ENCODE data around the gene DDX41.
"Not testable (repeated sequence)": the region's sequence is repeated elsewhere in the genome, so short reads cannot be mapped to it uniquely, and the experiment has no call there.

DDX41 gene

DNA sequence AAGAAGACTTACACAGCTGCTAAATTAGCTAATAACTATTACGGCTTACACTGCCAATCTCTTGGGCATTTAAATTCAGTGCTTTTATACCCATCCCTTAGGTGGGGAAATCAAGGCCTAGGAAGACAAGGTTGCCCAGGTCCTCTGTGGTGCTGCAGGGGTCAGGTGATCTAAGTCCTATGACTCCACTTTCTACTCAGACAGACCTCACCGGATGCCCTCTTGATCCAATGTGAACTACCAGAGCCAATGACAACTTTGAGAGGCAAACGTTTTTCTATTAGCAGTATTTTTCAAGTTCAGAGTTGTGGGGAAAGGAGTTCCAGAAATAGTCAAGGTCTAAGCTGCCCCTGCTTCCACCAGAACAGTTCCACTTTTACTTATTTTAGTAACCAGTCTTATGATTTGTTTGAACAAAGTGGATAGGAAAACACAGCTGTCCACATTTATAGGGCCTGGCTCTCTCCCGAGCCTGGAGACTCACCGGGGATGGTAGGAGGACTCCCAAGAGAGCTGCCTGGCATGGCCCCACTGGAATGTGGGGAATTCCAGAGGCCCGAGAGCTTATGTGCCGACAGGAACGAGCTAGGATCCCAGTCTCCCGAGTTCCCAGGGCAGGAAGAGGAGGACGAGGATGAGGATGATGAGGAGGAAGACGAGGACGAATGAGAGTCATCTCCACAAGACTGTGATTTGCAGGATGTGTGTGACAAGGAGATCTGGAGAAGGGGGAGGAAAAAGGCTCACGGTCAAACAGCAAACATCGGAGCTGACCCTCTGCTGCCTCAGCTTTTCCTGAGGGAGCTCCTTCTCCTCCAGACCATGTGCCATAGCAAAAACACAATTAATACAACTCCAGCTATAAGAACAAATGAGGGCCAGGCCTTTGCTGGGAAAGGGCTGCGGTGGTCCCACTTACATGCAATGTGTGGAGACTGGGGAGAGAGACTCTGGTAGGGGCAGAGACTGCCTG, 20.9 kb upstream of the DDX41 start:
- no peak for DNase-seq

- DNase-seq, result no peak
These were observed 19.6 kb upstream of the DDX41 start for GRCh38 chr5:177536386-177536785.

DNA sequence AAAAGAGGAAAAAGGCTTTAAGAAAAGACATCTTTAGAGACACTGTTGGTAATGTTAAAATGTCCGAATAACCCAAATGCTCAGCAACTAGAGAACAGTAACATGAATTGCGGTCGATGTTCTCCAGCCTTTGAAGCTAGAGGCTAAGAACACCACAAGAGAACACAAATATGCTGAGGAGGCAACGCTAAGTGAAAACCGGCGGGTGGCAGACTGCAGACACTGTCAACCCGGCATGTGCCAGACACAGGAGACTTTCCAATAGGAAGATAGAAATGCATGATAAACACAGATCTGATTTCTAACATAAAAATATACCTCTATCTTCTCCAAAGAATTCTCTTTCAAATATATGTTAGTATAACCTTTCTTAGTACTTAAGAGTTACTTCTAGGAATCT, 18.4 kb upstream of the DDX41 start:
- no peak for DNase-seq

GRCh38 chr5:177534433-177534832, 17.7 kb upstream of the DDX41 start:
- not testable (repeated sequence) for DNase-seq

GRCh38 chr5:177531209-177531940, 14.6 kb upstream of the DDX41 start:
- DNase-seq, result no peak

- no peak for DNase-seq
These were observed 13.9 kb upstream of the DDX41 start for GRCh38 chr5:177530638-177531037.

DNA sequence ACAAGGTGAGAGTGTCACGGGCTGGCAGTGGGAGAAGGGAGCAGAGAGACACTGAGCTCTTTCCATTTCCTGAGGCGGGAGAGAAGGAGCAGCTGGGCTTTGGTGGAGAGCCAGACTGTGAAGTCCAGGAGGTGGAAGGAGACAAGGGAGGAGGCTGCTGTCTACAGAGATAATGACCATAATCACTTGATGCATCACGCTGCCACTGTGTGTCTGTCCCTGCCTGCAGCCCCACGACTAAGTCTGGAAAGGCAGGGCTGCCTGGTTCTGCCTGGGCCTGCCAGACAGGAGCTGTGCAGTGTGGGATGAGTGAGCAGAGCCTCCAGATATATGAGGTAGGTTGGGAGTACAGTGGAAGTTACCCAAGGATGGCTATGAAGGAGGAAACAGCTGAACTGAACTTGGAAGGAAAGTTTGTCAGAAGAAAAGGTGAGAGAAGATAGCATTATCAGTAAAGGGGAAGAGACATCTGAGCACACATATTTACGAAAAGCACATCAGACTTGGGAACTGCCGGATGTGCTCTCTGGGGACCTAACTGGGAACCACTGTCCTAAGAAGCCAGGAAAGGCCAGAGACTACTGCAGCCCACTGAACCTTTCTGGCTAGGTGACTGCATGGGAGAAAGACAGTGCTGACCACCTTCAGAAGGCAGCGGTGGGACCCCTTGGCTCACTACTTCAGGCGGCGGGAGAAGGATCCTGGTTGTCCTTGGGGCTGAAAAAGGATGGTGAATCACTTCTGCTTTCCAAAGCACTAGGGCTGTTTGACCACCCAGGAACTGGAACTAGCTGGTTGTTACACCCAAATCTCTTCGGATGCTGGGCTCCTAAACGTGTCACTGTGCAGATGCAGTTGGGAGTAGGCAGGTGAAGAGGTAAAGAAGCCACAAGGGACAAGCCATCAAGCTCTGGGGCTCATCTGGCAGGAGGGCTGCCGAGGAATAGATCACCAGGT, 12.8 kb upstream of the DDX41 start:
- no peak for DNase-seq

GRCh38 chr5:177528631-177529030, 11.9 kb upstream of the DDX41 start:
- no peak for DNase-seq

DNA sequence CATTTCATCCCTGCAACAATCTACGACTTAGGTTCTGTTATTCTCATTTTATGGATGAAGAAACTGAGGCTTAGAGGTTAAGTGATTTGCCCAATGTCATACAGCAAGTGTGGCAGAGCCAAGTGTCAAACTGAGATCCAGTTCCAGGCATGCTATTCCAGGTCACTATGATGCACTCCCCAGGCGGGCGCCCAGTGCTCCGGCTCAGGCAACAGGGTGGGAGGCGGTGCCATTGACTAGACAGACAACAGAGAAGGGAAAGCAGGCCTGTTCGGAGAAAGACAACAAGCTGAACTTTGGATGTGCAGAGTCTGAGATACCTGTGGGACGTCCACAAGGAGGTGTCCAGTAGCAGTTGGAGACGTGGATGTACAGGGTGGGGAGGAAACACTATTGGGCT, 10.8 kb upstream of the DDX41 start:
- DNase-seq, result no peak

- DNase-seq, result no peak
These were observed 10.0 kb upstream of the DDX41 start for GRCh38 chr5:177526791-177527190.

DNA sequence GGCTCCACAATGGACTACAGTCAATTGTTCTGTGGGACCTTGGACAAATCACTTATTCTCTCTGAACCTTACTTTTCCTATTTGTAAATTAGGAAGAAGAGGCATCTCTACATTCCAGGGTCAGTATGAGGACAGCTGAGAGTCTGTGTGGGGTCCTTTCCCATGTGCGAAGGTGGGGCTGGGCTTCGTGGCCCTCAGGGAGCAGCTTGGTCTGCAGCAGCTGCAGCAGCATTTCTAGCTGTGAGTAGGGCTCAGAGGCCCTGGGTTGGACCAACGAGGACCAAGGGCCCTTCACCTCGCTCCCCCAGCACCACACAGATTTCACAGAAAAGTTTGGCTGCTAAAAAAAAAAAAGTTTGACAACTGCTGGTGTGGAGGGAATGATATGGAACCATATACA, 9.4 kb upstream of the DDX41 start:
- no peak for DNase-seq

DNA sequence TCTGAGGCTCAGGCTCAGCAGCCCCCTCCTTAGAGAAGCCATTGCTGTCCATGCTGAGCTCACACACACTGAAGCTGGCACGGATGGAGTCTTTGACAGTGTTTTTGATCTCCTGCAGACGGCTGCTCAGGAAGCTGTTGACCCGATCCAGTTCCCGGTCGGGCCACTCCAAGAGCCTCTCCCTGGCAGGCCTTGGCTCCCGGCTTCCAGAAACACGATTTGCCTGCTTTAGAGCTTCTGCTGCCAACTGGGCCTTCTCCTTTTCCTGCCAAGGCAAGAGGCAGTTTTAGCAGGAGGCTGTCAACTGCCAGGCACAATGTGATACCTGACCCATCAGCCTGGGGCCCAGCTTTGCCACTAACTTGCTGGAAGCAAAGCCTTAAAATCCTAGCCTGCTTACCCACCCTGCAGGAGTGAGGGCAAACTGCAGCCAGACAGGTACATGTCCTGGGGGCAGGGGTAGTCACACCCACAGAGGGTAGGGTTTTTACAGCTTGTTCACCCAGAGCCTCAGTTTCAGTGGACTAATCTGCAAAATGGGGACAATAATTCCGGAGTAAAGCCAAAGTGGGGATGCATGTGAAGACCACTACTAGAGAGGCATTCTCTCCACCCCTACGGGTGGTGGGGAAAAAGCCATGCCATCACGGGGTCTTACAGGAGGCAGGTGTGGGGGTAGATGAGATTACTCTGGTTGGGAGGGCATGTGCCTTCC, 8.3 kb upstream of the DDX41 start:
- DNase-seq, result no peak

DNA sequence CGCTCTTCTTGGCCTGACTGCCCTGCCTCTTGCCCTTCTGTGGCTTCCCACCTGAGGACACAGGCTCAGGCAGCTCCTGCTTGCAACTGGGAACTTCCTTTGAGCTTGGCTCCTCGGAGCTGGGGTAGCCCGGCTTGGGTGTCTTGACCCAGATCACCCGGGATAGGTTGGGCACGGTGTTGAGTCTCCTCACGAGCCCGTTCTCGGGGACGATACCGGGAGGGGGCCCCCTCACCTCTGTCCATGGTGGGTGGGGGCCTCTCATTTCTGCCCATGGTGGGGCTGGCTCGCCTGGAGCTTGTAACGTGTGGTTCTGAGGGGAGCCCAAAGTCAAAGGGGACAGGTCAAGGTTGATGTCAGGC, 7.8 kb upstream of the DDX41 start:
- no peak for DNase-seq

- DNase-seq, result no peak
These were observed 7.2 kb upstream of the DDX41 start for GRCh38 chr5:177523711-177524538.

DNA sequence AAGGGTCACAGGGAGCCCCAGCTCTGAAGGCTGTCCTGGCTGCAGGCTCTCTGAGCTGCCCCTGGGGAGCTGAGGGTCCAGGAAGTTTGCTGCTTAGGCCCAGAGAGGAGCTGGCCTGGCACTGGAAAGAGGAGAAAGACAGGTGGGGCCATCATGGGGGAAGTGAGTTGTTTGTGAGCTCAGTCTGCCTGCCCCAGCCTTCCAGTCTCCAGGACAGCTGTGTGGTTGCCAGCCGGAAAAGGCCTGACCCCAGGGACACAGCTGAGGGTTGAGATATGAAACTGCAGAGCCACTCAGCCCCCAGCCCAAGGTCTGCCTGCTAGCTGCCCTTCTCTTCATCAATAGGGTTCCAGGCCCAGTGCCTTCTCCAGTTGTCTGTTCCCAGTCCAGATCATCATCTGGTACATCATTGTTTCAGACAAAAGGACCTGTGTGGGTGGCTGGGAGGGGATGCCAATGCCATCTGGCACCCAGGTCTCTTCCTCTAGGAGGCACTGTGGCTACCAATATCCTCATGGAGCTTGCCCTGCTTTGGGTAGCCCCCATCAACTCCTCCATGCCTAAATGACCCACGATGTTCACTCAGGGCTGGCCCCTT, 4.3 kb upstream of the DDX41 start:
- no peak for DNase-seq

- DNase-seq, result no peak
These were observed 3.5 kb upstream of the DDX41 start for GRCh38 chr5:177520271-177520670.

DNA sequence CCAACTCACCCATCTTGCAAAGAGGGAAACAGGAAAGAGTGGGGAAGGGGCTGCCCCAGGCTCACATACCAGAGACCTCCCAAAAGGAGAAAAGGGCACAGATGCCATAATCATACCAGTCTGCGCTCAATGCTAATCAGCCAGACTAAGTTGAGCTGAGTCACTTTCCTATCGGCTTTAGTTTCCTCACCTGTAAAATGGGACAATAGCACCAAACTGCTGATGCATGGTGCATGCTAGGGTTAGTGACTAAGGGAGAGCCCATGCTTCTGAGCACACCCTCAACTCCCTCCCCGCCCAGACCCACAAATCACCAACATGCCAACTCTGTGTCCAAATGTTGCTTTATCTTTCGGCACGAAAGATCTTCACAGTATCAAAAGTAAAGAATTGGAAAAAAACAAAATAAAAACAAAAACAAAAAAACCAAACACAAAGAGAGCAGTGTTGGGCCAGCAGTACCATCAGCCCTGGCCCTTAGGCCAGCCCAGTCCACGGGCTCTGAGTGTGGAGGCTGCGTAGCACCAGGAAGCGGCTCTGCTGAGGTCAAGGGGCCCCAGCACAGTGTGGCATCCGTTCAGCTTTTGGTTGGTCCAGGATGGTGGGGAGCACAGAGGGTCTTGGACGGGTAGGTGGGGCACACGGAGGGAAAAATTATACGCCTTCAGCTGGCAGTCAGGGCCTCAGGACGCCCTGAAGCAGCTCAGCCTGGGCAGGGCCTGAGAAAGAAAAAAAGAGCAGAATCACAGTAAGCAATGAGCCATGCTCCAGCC, 2.9 kb upstream of the DDX41 start:
- no peak for DNase-seq

- DNase-seq, result no peak
These were observed 1.2 kb downstream of the DDX41 start for GRCh38 chr5:177515580-177515979.

DNA sequence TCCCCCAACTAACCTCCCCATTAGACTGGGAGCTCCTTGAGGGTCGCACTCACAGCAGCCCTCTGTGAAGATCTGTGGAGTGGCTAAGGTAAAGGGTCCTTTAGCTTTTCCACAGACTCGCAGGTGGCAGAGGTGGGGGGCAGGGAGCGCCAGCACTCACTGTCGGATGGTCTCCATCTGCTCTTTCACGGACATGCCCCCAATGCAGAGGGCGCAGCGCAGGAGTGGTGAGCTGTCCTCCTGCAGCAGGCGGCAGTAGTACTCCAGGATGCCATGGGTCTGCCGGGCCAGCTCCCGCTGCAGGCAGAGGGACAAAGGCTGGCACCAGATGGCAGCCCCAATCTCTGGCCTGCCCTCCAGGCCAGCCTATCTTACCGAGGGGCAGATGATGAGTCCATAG, 2.2 kb downstream of the DDX41 start:
- no peak for DNase-seq

DNA sequence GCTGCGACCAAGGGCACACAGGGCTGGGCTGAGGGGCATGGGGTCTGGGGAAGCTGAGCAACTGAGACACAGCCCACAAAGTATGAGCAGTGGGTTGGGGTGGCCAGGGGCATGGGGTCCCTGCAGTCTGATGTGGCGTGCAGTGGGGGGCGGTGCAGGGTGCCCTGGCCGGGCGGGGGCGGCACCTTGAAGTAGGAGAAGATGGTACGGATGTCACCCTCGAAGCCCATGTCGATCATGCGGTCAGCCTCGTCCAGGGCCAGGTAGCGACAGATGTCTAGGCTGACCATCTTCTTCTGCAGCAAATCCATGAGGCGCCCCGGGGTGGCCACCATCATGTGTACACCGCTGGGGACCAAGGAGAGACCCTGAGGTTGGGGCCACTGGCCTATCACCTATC, 3.3 kb downstream of the DDX41 start:
- DNase-seq, result no peak

Measured in NCI-H2171 (cell line).